ENCODE measurements around the gene EVL.
"Not testable (repeated sequence)": the region's sequence is repeated elsewhere in the genome, so short reads cannot be mapped to it uniquely, and the experiment has no call there.

The EVL gene

GRCh38 chr14:100064335-100065092 is 708 bp upstream of the EVL start:
- in situ Hi-C loops (cut with MboI; ENCODE audit: low sequenced_read_pairs): not testable (repeated sequence)

GRCh38 chr14:100065942-100066574 is 836 bp downstream of the EVL start:
- in situ Hi-C loops (cut with MboI; ENCODE audit: low sequenced_read_pairs): no loop called here

- in situ Hi-C loops (cut with MboI; ENCODE audit: low sequenced_read_pairs): no loop called here
Observed at GRCh38 chr14:100066962-100067361, 1.7 kb downstream of the EVL start.

- in situ Hi-C loops (cut with MboI; ENCODE audit: low sequenced_read_pairs): no loop called here
Observed at GRCh38 chr14:100067481-100067880, 2.3 kb downstream of the EVL start.

GRCh38 chr14:100067971-100068959 is 3.0 kb downstream of the EVL start:
- in situ Hi-C loops (cut with MboI; ENCODE audit: low sequenced_read_pairs): no loop called here

- in situ Hi-C loops (cut with MboI; ENCODE audit: low sequenced_read_pairs): no loop called here
Observed at GRCh38 chr14:100069161-100069800, 4.1 kb downstream of the EVL start.

- in situ Hi-C loops (cut with MboI; ENCODE audit: low sequenced_read_pairs): no loop called here
Observed at GRCh38 chr14:100070310-100070709, 5.1 kb downstream of the EVL start.

GRCh38 chr14:100071545-100071944 is 6.3 kb downstream of the EVL start:
- in situ Hi-C loops (cut with MboI; ENCODE audit: low sequenced_read_pairs): no loop called here

- in situ Hi-C loops (cut with MboI; ENCODE audit: low sequenced_read_pairs): no loop called here
Observed at GRCh38 chr14:100072783-100073346, 7.6 kb downstream of the EVL start.

GRCh38 chr14:100073576-100074430 is 8.6 kb downstream of the EVL start:
- in situ Hi-C loops (cut with MboI; ENCODE audit: low sequenced_read_pairs): no loop called here

- in situ Hi-C loops (cut with MboI; ENCODE audit: low sequenced_read_pairs): no loop called here
Observed at GRCh38 chr14:100074431-100075100, 9.3 kb downstream of the EVL start.

- in situ Hi-C loops (cut with MboI; ENCODE audit: low sequenced_read_pairs): no loop called here
Observed at GRCh38 chr14:100075681-100076080, 10.5 kb downstream of the EVL start.

GRCh38 chr14:100076133-100076532 is 10.9 kb downstream of the EVL start:
- in situ Hi-C loops (cut with MboI; ENCODE audit: low sequenced_read_pairs): no loop called here

- in situ Hi-C loops (cut with MboI; ENCODE audit: low sequenced_read_pairs): no loop called here
Observed at GRCh38 chr14:100076606-100077005, 11.4 kb downstream of the EVL start.

- in situ Hi-C loops (cut with MboI; ENCODE audit: low sequenced_read_pairs): no loop called here
Observed at GRCh38 chr14:100077441-100077840, 12.2 kb downstream of the EVL start.

GRCh38 chr14:100078216-100078803 is 13.1 kb downstream of the EVL start:
- in situ Hi-C loops (cut with MboI; ENCODE audit: low sequenced_read_pairs): no loop called here

- in situ Hi-C loops (cut with MboI; ENCODE audit: low sequenced_read_pairs): no loop called here
Observed at GRCh38 chr14:100078997-100079725, 13.9 kb downstream of the EVL start.

- in situ Hi-C loops (cut with MboI; ENCODE audit: low sequenced_read_pairs): no loop called here
Observed at GRCh38 chr14:100079726-100080005, 14.4 kb downstream of the EVL start.
